ENCODE results near the gene QRICH2.
A peak's percentile ranks its signal among the peaks of the same experiment; 100 is the strongest.
"Not testable (repeated sequence)": the region's sequence is repeated elsewhere in the genome, so short reads cannot be mapped to it uniquely, and the experiment has no call there.

QRICH2 gene

GRCh38 chr17:76262732-76263344 is 45.2 kb downstream of the QRICH2 start:
- Mint-ChIP-seq H3K4me3 (peak overlapping the region; percentile 65), H3K36me3 (peaks cover 34% of the 10 kb centered on the region), H3K9me3 (peaks cover 2% of the 10 kb centered on the region), H3K4me1 (peaks cover 50% of the 10 kb centered on the region), H3K27me3 (peaks cover 5% of the 10 kb centered on the region), H3K27ac (peak overlapping the region; percentile 98)
- CTCF ChIA-PET, result interaction anchor here (1.0 to 4.1 kb wide), 6 partner anchors 16 to 142 kb away, joined by 3 to 39 read pairs (median 4); no protein-coding TSS in a partner anchor
- peak; percentile 64 for DNase-seq

- Mint-ChIP-seq H3K9me3 (peaks cover 6% of the 10 kb centered on the region), H3K36me3 (peaks cover 27% of the 10 kb centered on the region), H3K4me3 (peak overlapping the region; percentile 65), H3K27me3 (peaks cover 5% of the 10 kb centered on the region), H3K27ac (peak overlapping the region; percentile 98), H3K4me1 (peaks cover 51% of the 10 kb centered on the region)
- peak; percentile 52 for DNase-seq
- CTCF ChIA-PET, result interaction anchor here (0.5 to 4.1 kb wide), 6 partner anchors 10 to 454 kb away, joined by 3 to 39 read pairs (median 3); no protein-coding TSS in a partner anchor
These were observed 46.5 kb downstream of the QRICH2 start for GRCh38 chr17:76261421-76262215.

DNA sequence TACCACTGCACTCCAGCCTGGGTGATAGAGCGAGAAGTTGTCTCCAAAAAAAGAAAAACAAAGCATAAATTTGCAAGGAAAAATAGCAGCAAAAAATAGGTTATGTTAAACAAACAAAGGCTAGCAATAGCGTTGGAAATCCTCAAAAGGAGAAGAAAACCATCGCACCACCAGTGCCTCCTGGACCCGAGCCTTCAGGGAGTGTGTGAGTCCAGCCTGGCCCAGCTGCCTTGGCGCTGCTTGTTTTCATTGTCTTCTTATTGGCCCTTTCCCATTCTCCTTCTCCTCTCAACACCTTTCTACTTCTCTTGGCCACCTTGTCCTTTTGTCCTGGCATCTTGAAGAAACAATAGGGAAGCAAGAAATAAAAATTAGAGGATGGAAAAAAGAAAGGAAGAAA is 47.4 kb downstream of the QRICH2 start:
- Mint-ChIP-seq H3K4me3 (no peak overlapping the region), H3K36me3 (peaks cover 25% of the 10 kb centered on the region), H3K4me1 (peaks cover 60% of the 10 kb centered on the region), H3K27me3 (no peaks in the 10 kb centered on the region), H3K27ac (peak overlapping the region; percentile 29), H3K9me3 (peaks cover 10% of the 10 kb centered on the region)
- DNase-seq, result no peak
- CTCF ChIA-PET, result interaction anchor here (0.8 kb wide), 1 partner anchor 10 kb away, joined by 3 read pairs; no protein-coding TSS in a partner anchor

- peaks cover 30% of the 10 kb centered on the region for H3K36me3 Mint-ChIP-seq
- no peak overlapping the region for H3K27ac Mint-ChIP-seq
- H3K27me3 Mint-ChIP-seq, result no peaks in the 10 kb centered on the region
- no peak for DNase-seq
- no peak overlapping the region for H3K4me3 Mint-ChIP-seq
- H3K4me1 Mint-ChIP-seq, result peaks cover 65% of the 10 kb centered on the region
- H3K9me3 Mint-ChIP-seq, result peaks cover 13% of the 10 kb centered on the region
- CTCF ChIA-PET, result no interaction called here
These were observed 47.9 kb downstream of the QRICH2 start for GRCh38 chr17:76260220-76260619.

DNA sequence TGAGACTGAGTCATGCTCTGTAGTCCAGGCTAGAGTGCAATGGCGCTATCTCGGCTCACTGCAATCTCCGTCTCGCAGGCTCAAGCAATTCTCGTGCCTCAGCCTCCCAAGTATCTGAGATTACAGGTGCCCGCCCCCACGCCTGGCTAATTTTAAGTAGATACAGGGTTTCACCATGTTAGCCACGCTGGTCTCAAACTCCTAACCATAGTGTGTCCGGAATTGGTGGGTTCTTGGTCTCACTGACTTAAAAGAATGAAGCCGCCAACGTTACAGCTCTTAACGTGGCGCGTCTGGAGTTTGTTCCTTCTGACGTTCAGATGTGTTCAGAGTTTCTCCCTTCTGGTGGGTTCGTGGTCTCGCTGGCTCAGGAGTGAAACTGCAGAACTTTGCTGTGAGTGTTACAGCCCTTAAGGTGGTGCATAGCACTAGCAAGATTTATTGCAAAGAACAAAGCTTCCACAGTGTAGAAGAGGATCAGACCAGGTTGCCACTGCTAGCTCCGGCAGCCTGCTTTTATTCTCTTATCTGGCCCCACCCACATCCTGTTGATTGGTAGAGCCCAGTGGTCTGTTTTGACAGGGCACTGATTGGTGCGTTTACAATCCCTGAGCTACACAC is 51.5 kb downstream of the QRICH2 start:
- H3K36me3 Mint-ChIP-seq, result peaks cover 22% of the 10 kb centered on the region
- H3K9me3 Mint-ChIP-seq, result peaks cover 17% of the 10 kb centered on the region
- CTCF ChIA-PET, result interaction anchor here (0.6 to 3.2 kb wide), 7 partner anchors 8 to 75 kb away, joined by 3 to 11 read pairs (median 3); partner anchors contain the start of gene UBALD2
- DNase-seq, result peak; percentile 75
- H3K27me3 Mint-ChIP-seq, result not testable (repeated sequence)
- H3K4me1 Mint-ChIP-seq, result peaks cover 62% of the 10 kb centered on the region
- peak overlapping the region; percentile 96 for H3K27ac Mint-ChIP-seq
- peak overlapping the region; percentile 60 for H3K4me3 Mint-ChIP-seq

GRCh38 chr17:76255801-76256429 is 52.2 kb downstream of the QRICH2 start:
- H3K27me3 Mint-ChIP-seq, result no peaks in the 10 kb centered on the region
- H3K4me1 Mint-ChIP-seq, result peaks cover 64% of the 10 kb centered on the region
- peak overlapping the region; percentile 60 for H3K4me3 Mint-ChIP-seq
- H3K36me3 Mint-ChIP-seq, result peaks cover 21% of the 10 kb centered on the region
- H3K27ac Mint-ChIP-seq, result peak overlapping the region; percentile 96
- DNase-seq, result no peak
- CTCF ChIA-PET, result interaction anchor here (0.6 to 3.2 kb wide), 6 partner anchors 9 to 57 kb away, joined by 3 to 11 read pairs (median 3); partner anchors contain the start of gene UBALD2
- H3K9me3 Mint-ChIP-seq, result peaks cover 17% of the 10 kb centered on the region

DNA sequence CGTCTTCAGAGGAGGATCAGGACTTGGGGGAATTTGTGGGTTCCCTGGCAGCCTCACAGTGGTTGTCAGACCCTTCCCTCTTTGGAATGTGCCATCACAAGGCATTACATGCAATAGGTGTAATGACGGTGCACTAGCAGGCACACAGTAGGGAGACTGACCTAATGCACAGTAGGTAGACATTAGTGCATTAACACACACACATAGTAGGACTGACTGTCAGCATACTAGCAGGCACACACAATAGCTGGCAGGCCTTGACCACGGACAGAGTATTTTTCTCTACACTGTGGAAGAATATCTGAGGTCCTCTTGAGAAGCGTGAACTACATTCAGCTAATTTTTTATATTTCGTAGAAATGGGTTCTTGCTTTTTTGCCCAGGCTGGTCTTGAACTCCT is 53.8 kb downstream of the QRICH2 start:
- H3K36me3 Mint-ChIP-seq, result peaks cover 19% of the 10 kb centered on the region
- peak overlapping the region; percentile 84 for H3K27ac Mint-ChIP-seq
- H3K4me1 Mint-ChIP-seq, result peaks cover 65% of the 10 kb centered on the region
- no peak overlapping the region for H3K4me3 Mint-ChIP-seq
- CTCF ChIA-PET, result interaction anchor here (0.9 to 3.2 kb wide), 4 partner anchors 8 to 62 kb away, joined by 3 to 11 read pairs (median 4); partner anchors contain the start of gene UBALD2
- DNase-seq, result no peak
- no peaks in the 10 kb centered on the region for H3K27me3 Mint-ChIP-seq
- H3K9me3 Mint-ChIP-seq, result peaks cover 17% of the 10 kb centered on the region

DNA sequence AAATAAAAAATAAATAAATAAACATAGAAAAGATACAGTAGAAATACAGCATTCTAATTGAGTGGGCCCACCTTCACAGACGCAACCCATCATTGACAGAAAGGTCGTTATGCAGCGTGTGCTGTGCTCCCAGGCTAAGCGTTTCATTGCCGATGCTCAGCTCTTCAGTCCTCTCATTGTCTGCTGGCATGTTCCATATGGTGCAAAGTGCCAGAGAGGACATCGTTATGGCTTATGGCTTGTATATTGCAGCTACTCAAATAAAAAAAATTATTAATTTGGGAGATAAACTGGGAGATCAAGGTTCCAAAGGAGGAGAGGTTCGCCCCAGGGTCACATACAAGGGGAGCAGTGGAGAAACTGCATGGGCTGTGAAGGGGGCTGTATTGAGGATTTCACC is 54.2 kb downstream of the QRICH2 start:
- H3K27ac Mint-ChIP-seq, result peak overlapping the region; percentile 84

DNA sequence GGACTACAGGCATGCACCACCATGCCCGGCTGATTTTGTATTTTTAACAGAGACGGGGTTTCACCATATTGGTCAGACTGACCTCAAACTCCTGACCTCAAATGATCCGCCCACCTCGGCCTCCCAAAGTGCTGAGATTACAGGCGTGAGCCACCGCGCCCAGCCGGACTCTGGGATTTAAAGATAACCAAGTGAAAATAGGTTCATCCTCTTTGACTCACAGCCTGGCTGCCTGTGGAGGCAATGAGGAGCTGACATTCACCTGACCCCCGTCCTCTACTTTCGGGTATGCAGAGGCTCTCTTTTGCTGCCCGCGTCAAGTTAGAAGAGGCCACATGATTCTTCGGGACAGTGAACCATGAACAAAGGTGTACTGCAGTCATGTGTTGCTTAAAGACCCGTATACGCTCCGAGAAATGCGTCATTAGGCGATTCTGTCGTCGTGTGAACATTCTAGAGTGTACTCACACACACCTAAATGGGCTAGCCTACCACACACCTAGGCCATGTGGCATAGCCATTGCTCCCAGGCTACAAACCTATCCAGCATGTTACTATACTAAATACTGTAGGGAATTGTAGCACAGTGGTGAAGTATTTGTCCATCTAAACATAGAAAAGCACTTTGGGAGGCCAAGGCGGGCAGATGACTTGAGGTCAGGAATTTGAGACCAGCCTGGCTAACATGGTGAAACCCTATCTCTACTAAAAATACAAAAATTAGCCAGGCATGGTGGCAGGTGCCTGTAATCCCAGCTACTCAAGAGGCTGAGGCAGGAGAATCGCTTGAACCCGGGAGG is 54.9 kb downstream of the QRICH2 start:
- CTCF ChIA-PET, result interaction anchor here (1.3 to 1.4 kb wide), 2 partner anchors 26 to 73 kb away, joined by 4 to 6 read pairs; no protein-coding TSS in a partner anchor
- DNase-seq, H3K27me3 Mint-ChIP-seq: not testable (repeated sequence)
- Mint-ChIP-seq H3K27ac (peak overlapping the region; percentile 98), H3K36me3 (peaks cover 14% of the 10 kb centered on the region), H3K9me3 (peaks cover 15% of the 10 kb centered on the region), H3K4me3 (peak overlapping the region; percentile 65), H3K4me1 (peaks cover 71% of the 10 kb centered on the region)

More for the DNA sequence above, 54.2 kb downstream of the QRICH2 start:
- Mint-ChIP-seq H3K9me3 (peaks cover 17% of the 10 kb centered on the region), H3K4me3 (no peak overlapping the region), H3K27me3 (no peaks in the 10 kb centered on the region), H3K36me3 (peaks cover 19% of the 10 kb centered on the region), H3K4me1 (peaks cover 68% of the 10 kb centered on the region)
- CTCF ChIA-PET, result interaction anchor here (0.9 to 1.5 kb wide), 3 partner anchors 11 to 62 kb away, joined by 3 to 4 read pairs (median 4); partner anchors contain the start of gene UBALD2
- no peak for DNase-seq

DNA sequence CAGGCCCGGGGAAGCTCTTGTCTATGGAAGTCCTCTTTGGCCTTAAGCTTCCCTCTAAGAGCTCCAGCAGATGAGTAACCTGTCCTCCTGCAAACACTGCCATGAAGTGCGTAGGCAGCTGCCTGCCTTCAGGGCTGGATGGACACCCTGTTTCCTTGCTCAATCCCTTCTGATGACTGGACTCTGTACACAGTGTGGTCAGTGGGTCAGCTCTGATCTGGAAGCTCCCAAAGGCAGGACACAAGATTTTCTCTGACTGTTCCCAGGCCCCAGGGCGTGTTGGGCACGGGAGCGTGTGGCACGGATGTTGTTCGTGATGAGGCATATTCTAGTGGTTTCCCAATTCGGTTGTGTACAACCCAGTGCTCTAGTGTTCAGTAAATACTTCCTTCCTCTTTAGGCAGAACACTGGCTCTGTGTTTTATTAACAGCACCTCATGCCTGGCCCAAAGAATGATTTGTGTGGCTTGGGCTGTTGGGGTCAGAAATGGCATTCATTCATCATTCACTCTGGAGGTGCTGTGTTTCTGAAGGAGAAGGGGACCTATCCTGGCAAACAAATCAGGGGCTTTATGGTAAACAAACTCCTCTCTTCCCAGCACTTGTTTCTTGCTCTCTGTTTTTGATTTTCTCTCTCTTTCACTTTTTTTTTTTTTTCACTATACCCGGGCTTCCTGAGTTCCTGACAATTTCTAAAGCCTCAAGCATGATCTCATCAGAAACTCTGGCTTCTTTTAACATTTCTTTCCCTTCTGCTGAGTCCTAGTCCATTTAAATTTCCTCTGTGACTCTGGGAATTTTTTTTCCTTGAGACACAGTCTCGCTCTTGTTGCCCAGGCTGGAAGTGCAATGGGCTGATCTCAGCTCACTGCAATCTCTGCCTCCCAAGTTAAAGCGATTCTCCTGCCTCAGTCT is 55.8 kb downstream of the QRICH2 start:
- Mint-ChIP-seq H3K36me3 (peaks cover 14% of the 10 kb centered on the region), H3K27ac (peak overlapping the region; percentile 98), H3K4me1 (peaks cover 79% of the 10 kb centered on the region), H3K4me3 (peak overlapping the region; percentile 65), H3K27me3 (no peaks in the 10 kb centered on the region), H3K9me3 (peaks cover 15% of the 10 kb centered on the region)
- CTCF ChIA-PET, result interaction anchor here (0.8 to 1.4 kb wide), 5 partner anchors 10 to 72 kb away, joined by 3 to 6 read pairs (median 4); partner anchors contain the start of gene UBALD2
- peak; percentile 65 for DNase-seq

GRCh38 chr17:76251478-76252039 is 56.5 kb downstream of the QRICH2 start:
- Mint-ChIP-seq H3K27me3 (no peaks in the 10 kb centered on the region), H3K9me3 (peaks cover 11% of the 10 kb centered on the region), H3K27ac (peak overlapping the region; percentile 98), H3K36me3 (peaks cover 10% of the 10 kb centered on the region), H3K4me1 (peaks cover 80% of the 10 kb centered on the region), H3K4me3 (peak overlapping the region; percentile 65)
- no peak for DNase-seq
- CTCF ChIA-PET, result interaction anchor here (0.8 to 1.4 kb wide), 4 partner anchors 10 to 71 kb away, joined by 3 to 6 read pairs (median 4); partner anchors contain the start of gene UBALD2

- peak overlapping the region; percentile 98 for H3K27ac Mint-ChIP-seq
- peaks cover 3% of the 10 kb centered on the region for H3K9me3 Mint-ChIP-seq
- H3K4me3 Mint-ChIP-seq, result no peak overlapping the region
- no peaks in the 10 kb centered on the region for H3K36me3 Mint-ChIP-seq
- CTCF ChIA-PET, result interaction anchor here (1.0 to 5.6 kb wide), 3 partner anchors 11 to 68 kb away, joined by 3 to 39 read pairs (median 3); partner anchors contain the start of gene UBALD2
- no peaks in the 10 kb centered on the region for H3K27me3 Mint-ChIP-seq
- no peak for DNase-seq
- peaks cover 80% of the 10 kb centered on the region for H3K4me1 Mint-ChIP-seq
These were observed 57.9 kb downstream of the QRICH2 start for GRCh38 chr17:76250141-76250540.
